ENCODE data around the gene ARHGEF10L. TPM values are rescaled to one million over a fixed set of nuclear protein-coding genes. Genes with fewer than 3 reads are reported as not detected.

Gene ARHGEF10L
- total and polyA plus RNA-seq, 4 donors = 20.7 to 61.0 (median 42.1) TPM

GRCh38 chr1:17665950-17666720, 126.6 kb downstream of the ARHGEF10L start:
- no peaks in the 10 kb centered on the region for H3K27me3 ChIP-seq (ENCODE audit: control insufficient read depth, insufficient read depth, low read length)
- no peak for DNase-seq (ENCODE audit: low read depth in 4 of 6, low spot score in 6 of 6)
- H3K36me3 ChIP-seq (ENCODE audit: control insufficient read depth, insufficient read depth, low read length) = peaks cover 90% of the 10 kb centered on the region
- H3K4me3 ChIP-seq (ENCODE audit: low read depth, low read length) = no peak overlapping the region
- 85% methylated on average over 3 of the region's 5 CpGs for WGBS (ENCODE audit: insufficient coverage)
- no peak overlapping the region for H3K27ac ChIP-seq (ENCODE audit: low read depth, low read length)
- H3K9me3 ChIP-seq (ENCODE audit: control insufficient read depth, insufficient read depth, low read length) = no peaks in the 10 kb centered on the region
- H3K4me1 ChIP-seq (ENCODE audit: control insufficient read depth, insufficient read depth, low read length) = peaks cover 34% of the 10 kb centered on the region

GRCh38 chr1:17667641-17668040, 128.1 kb downstream of the ARHGEF10L start:
- Histone ChIP-seq H3K36me3 (ENCODE audit: control insufficient read depth, insufficient read depth, low read length) (peaks cover 80% of the 10 kb centered on the region), H3K4me1 (ENCODE audit: control insufficient read depth, insufficient read depth, low read length) (peaks cover 42% of the 10 kb centered on the region), H3K4me3 (ENCODE audit: low read depth, low read length) (no peak overlapping the region), H3K27ac (ENCODE audit: low read depth, low read length) (no peak overlapping the region), H3K27me3 (ENCODE audit: control insufficient read depth, insufficient read depth, low read length) (no peaks in the 10 kb centered on the region), H3K9me3 (ENCODE audit: control insufficient read depth, insufficient read depth, low read length) (no peaks in the 10 kb centered on the region)
- DNase-seq (ENCODE audit: low read depth in 4 of 6, low spot score in 6 of 6) = no peak
- WGBS (ENCODE audit: insufficient coverage) = 93% methylated on average over 9 of the region's 9 CpGs

GRCh38 chr1:17668195-17668594, 128.7 kb downstream of the ARHGEF10L start:
- H3K27ac ChIP-seq (ENCODE audit: low read depth, low read length) = no peak overlapping the region
- WGBS (ENCODE audit: insufficient coverage) = 84% methylated on average over 10 of the region's 12 CpGs
- peaks cover 74% of the 10 kb centered on the region for H3K36me3 ChIP-seq (ENCODE audit: control insufficient read depth, insufficient read depth, low read length)
- no peaks in the 10 kb centered on the region for H3K9me3 ChIP-seq (ENCODE audit: control insufficient read depth, insufficient read depth, low read length)
- no peak for DNase-seq (ENCODE audit: low read depth in 4 of 6, low spot score in 6 of 6)
- no peaks in the 10 kb centered on the region for H3K27me3 ChIP-seq (ENCODE audit: control insufficient read depth, insufficient read depth, low read length)
- H3K4me1 ChIP-seq (ENCODE audit: control insufficient read depth, insufficient read depth, low read length) = peaks cover 48% of the 10 kb centered on the region
- no peak overlapping the region for H3K4me3 ChIP-seq (ENCODE audit: low read depth, low read length)

- DNase-seq (ENCODE audit: low read depth in 4 of 6, low spot score in 6 of 6) = peak in 1 of 6 donors; percentile 61
- H3K36me3 ChIP-seq (ENCODE audit: control insufficient read depth, insufficient read depth, low read length) = peaks cover 72% of the 10 kb centered on the region
Observed at GRCh38 chr1:17668624-17669175, 129.2 kb downstream of the ARHGEF10L start.

GRCh38 chr1:17669305-17669704, 129.8 kb downstream of the ARHGEF10L start:
- H3K4me3 ChIP-seq (ENCODE audit: low read depth, low read length) = no peak overlapping the region
- H3K36me3 ChIP-seq (ENCODE audit: control insufficient read depth, insufficient read depth, low read length) = peaks cover 68% of the 10 kb centered on the region
- no peak overlapping the region for H3K27ac ChIP-seq (ENCODE audit: low read depth, low read length)
- DNase-seq (ENCODE audit: low read depth in 4 of 6, low spot score in 6 of 6) = no peak
- no peaks in the 10 kb centered on the region for H3K9me3 ChIP-seq (ENCODE audit: control insufficient read depth, insufficient read depth, low read length)
- H3K27me3 ChIP-seq (ENCODE audit: control insufficient read depth, insufficient read depth, low read length) = no peaks in the 10 kb centered on the region
- peaks cover 59% of the 10 kb centered on the region for H3K4me1 ChIP-seq (ENCODE audit: control insufficient read depth, insufficient read depth, low read length)
- 92% methylated on average over 6 of the region's 9 CpGs for WGBS (ENCODE audit: insufficient coverage)

More at GRCh38 chr1:17668624-17669175, 129.2 kb downstream of the ARHGEF10L start:
- Histone ChIP-seq H3K4me3 (ENCODE audit: low read depth, low read length) (no peak overlapping the region), H3K27ac (ENCODE audit: low read depth, low read length) (no peak overlapping the region), H3K9me3 (ENCODE audit: control insufficient read depth, insufficient read depth, low read length) (no peaks in the 10 kb centered on the region), H3K27me3 (ENCODE audit: control insufficient read depth, insufficient read depth, low read length) (no peaks in the 10 kb centered on the region), H3K4me1 (ENCODE audit: control insufficient read depth, insufficient read depth, low read length) (peaks cover 53% of the 10 kb centered on the region)
- WGBS (ENCODE audit: insufficient coverage) = 67% methylated on average over 20 of the region's 20 CpGs

GRCh38 chr1:17669866-17670451, 130.5 kb downstream of the ARHGEF10L start:
- Histone ChIP-seq H3K4me3 (ENCODE audit: low read depth, low read length) (no peak overlapping the region), H3K36me3 (ENCODE audit: control insufficient read depth, insufficient read depth, low read length) (peaks cover 63% of the 10 kb centered on the region), H3K4me1 (ENCODE audit: control insufficient read depth, insufficient read depth, low read length) (peaks cover 61% of the 10 kb centered on the region), H3K9me3 (ENCODE audit: control insufficient read depth, insufficient read depth, low read length) (no peaks in the 10 kb centered on the region), H3K27me3 (ENCODE audit: control insufficient read depth, insufficient read depth, low read length) (no peaks in the 10 kb centered on the region), H3K27ac (ENCODE audit: low read depth, low read length) (no peak overlapping the region)
- 79% methylated on average over 26 of the region's 26 CpGs for whole genome bisulfite sequencing (ENCODE audit: insufficient coverage)
- no peak for DNase-seq (ENCODE audit: low read depth in 4 of 6, low spot score in 6 of 6)

GRCh38 chr1:17670587-17671313, 131.3 kb downstream of the ARHGEF10L start:
- no peak overlapping the region for H3K27ac ChIP-seq (ENCODE audit: low read depth, low read length)
- no peak for DNase-seq (ENCODE audit: low read depth in 4 of 6, low spot score in 6 of 6)
- H3K27me3 ChIP-seq (ENCODE audit: control insufficient read depth, insufficient read depth, low read length) = no peaks in the 10 kb centered on the region
- no peak overlapping the region for H3K4me3 ChIP-seq (ENCODE audit: low read depth, low read length)
- peaks cover 63% of the 10 kb centered on the region for H3K36me3 ChIP-seq (ENCODE audit: control insufficient read depth, insufficient read depth, low read length)
- H3K4me1 ChIP-seq (ENCODE audit: control insufficient read depth, insufficient read depth, low read length) = peaks cover 67% of the 10 kb centered on the region
- WGBS (ENCODE audit: insufficient coverage) = 74% methylated on average over 26 of the region's 27 CpGs
- no peaks in the 10 kb centered on the region for H3K9me3 ChIP-seq (ENCODE audit: control insufficient read depth, insufficient read depth, low read length)

GRCh38 chr1:17671314-17671705, 131.8 kb downstream of the ARHGEF10L start:
- no peaks in the 10 kb centered on the region for H3K27me3 ChIP-seq (ENCODE audit: control insufficient read depth, insufficient read depth, low read length)
- peaks cover 69% of the 10 kb centered on the region for H3K4me1 ChIP-seq (ENCODE audit: control insufficient read depth, insufficient read depth, low read length)
- peak overlapping the region; percentile 11 for H3K27ac ChIP-seq (ENCODE audit: low read depth, low read length)
- H3K9me3 ChIP-seq (ENCODE audit: control insufficient read depth, insufficient read depth, low read length) = no peaks in the 10 kb centered on the region
- no peak overlapping the region for H3K4me3 ChIP-seq (ENCODE audit: low read depth, low read length)
- peak in 2 of 6 donors; percentile 57 to 60 for DNase-seq (ENCODE audit: low read depth in 4 of 6, low spot score in 6 of 6)
- WGBS (ENCODE audit: insufficient coverage) = 20% methylated on average over 4 of the region's 5 CpGs
- H3K36me3 ChIP-seq (ENCODE audit: control insufficient read depth, insufficient read depth, low read length) = peaks cover 63% of the 10 kb centered on the region

- H3K4me1 ChIP-seq (ENCODE audit: control insufficient read depth, insufficient read depth, low read length) = peaks cover 69% of the 10 kb centered on the region
- no peak overlapping the region for H3K4me3 ChIP-seq (ENCODE audit: low read depth, low read length)
- no peaks in the 10 kb centered on the region for H3K9me3 ChIP-seq (ENCODE audit: control insufficient read depth, insufficient read depth, low read length)
- H3K27ac ChIP-seq (ENCODE audit: low read depth, low read length) = peak overlapping the region; percentile 11
- peaks cover 63% of the 10 kb centered on the region for H3K36me3 ChIP-seq (ENCODE audit: control insufficient read depth, insufficient read depth, low read length)
- WGBS (ENCODE audit: insufficient coverage) = 19% methylated on average over 8 of the region's 10 CpGs
- DNase-seq (ENCODE audit: low read depth in 4 of 6, low spot score in 6 of 6) = peak in 1 of 6 donors; percentile 68
- no peaks in the 10 kb centered on the region for H3K27me3 ChIP-seq (ENCODE audit: control insufficient read depth, insufficient read depth, low read length)
Observed at GRCh38 chr1:17671741-17672140, 132.2 kb downstream of the ARHGEF10L start.
